HepG2 (cell line): ENCODE data around the gene PALM3. TPM values are rescaled to one million over a fixed set of nuclear protein-coding genes. Genes with fewer than 3 reads are reported as not detected.

Experiments
- BATF2 ChIP-seq: sonication (generic); formaldehyde crosslinking; IDR thresholded peaks from 2 replicates; pipeline ENCODE4 v1.8.0; 2022; ENCODE audit warnings: mild to moderate bottlenecking, missing genetic modification reagents, moderate library complexity
- BCL3 ChIP-seq: sonication (generic); formaldehyde crosslinking; IDR thresholded peaks from 2 replicates; pipeline ENCODE4 v1.5.1; 2020; ENCODE audit warnings: mild to moderate bottlenecking, missing genetic modification reagents, moderate library complexity
- BORCS8-MEF2B ChIP-seq: sonication (generic); formaldehyde crosslinking; IDR thresholded peaks from 2 replicates; pipeline ENCODE4 v1.8.0; 2022; ENCODE audit warnings: mild to moderate bottlenecking, missing genetic modification reagents
- CENPX ChIP-seq: sonication (generic); formaldehyde crosslinking; IDR thresholded peaks from 2 replicates; pipeline ENCODE4 v1.9.0; 2021; ENCODE audit warnings: mild to moderate bottlenecking, missing genetic modification reagents, moderate library complexity
- ETS1 ChIP-seq: sonication (generic); formaldehyde crosslinking; IDR thresholded peaks from 2 replicates; pipeline ENCODE4 v1.4.0; 2020; ENCODE audit warnings: missing genetic modification reagents
- HDAC6 ChIP-seq: fragments of 200-600 bp; sonication (generic); IDR thresholded peaks from 2 replicates; pipeline ENCODE4 v1.7.0; 2017; ENCODE audit warnings: mild to moderate bottlenecking, antibody characterized with exemption, low read length, low read depth
- KLF15 ChIP-seq: sonication (generic); formaldehyde crosslinking; IDR thresholded peaks from 2 replicates; pipeline ENCODE4 v1.8.1; 2023; ENCODE audit warnings: borderline replicate concordance, mild to moderate bottlenecking, inconsistent platforms, missing genetic modification reagents, mixed read lengths
- NFYB ChIP-seq: sonication (generic); formaldehyde crosslinking; IDR thresholded peaks from 2 replicates; pipeline ENCODE4 v1.4.0; 2020; ENCODE audit warnings: missing genetic modification reagents
- NFYC ChIP-seq: IDR thresholded peaks from 2 replicates; pipeline ENCODE4 v1.6.1; 2016; ENCODE audit warnings: missing genetic modification reagents, missing compliant biosample characterization
- PRDM10 ChIP-seq: sonication (generic); formaldehyde crosslinking; IDR thresholded peaks from 2 replicates; pipeline ENCODE4 v1.4.0; 2020; ENCODE audit warnings: low read depth, missing genetic modification reagents
- RBAK ChIP-seq: sonication (generic); formaldehyde crosslinking; IDR thresholded peaks from 2 replicates; pipeline ENCODE4 v1.5.1; 2020; ENCODE audit warnings: mild to moderate bottlenecking, missing genetic modification reagents
- SIN3A ChIP-seq: IDR thresholded peaks from 2 replicates; pipeline ENCODE4 v1.6.1; 2011; ENCODE audit warnings: low read depth, mild to moderate bottlenecking, control low read depth, low read length, borderline replicate concordance
- TEAD2 ChIP-seq: sonication (generic); formaldehyde crosslinking; IDR thresholded peaks from 2 replicates; pipeline ENCODE4 v1.9.0; 2021; ENCODE audit warnings: missing genetic modification reagents
- ZMAT3 ChIP-seq: sonication (generic); formaldehyde crosslinking; conservative IDR thresholded peaks from 2 replicates; pipeline ENCODE4 v1.7.0; 2021; ENCODE audit warnings: missing genetic modification reagents
- ZNF274 ChIP-seq: sonication (generic); formaldehyde crosslinking; IDR thresholded peaks from 2 replicates; pipeline ENCODE4 v1.5.1; 2020; ENCODE audit warnings: mild to moderate bottlenecking, missing genetic modification reagents
- ZNF33B ChIP-seq: sonication (generic); formaldehyde crosslinking; IDR thresholded peaks from 2 replicates; pipeline ENCODE4 v1.5.1; 2020; ENCODE audit warnings: mild to moderate bottlenecking, missing genetic modification reagents
- ZNF446 ChIP-seq: sonication (generic); formaldehyde crosslinking; IDR thresholded peaks from 2 replicates; pipeline ENCODE4 v1.5.0; 2020; ENCODE audit warnings: mild to moderate bottlenecking, missing genetic modification reagents
- ZNF543 ChIP-seq: sonication (generic); formaldehyde crosslinking; IDR thresholded peaks from 2 replicates; pipeline ENCODE4 v1.4.0; 2020; ENCODE audit warnings: mild to moderate bottlenecking, missing genetic modification reagents
- ZNF572 ChIP-seq: sonication (generic); formaldehyde crosslinking; IDR thresholded peaks from 2 replicates; pipeline ENCODE4 v1.5.1; 2020; ENCODE audit warnings: mild to moderate bottlenecking, missing genetic modification reagents
- ZNF597 ChIP-seq: sonication (generic); formaldehyde crosslinking; IDR thresholded peaks from 2 replicates; pipeline ENCODE4 v1.5.0; 2020; ENCODE audit warnings: missing genetic modification reagents
- ZNF784 ChIP-seq: sonication (generic); formaldehyde crosslinking; IDR thresholded peaks from 2 replicates; pipeline ENCODE4 v1.5.1; 2020; ENCODE audit warnings: missing genetic modification reagents, mild to moderate bottlenecking, borderline replicate concordance
- polyA plus RNA-seq, 8 experiments: library from polyadenylated mRNA; depleted of rRNA in 3 of 8; stranded (reverse) in 7 of 8; unstranded in 1 of 8; fragments of >200 nt; fragmentation: Illumina TruSeq in 4 of 8; extraction: Trizol in 4 of 8; gene quantifications; 2 replicates each; pipeline versions ENCODE4 v1.2.1 to v1.2.3, GENCODE V29; 2011 to 2016; ENCODE audit warnings: low read depth in 4 of 8, missing spikeins in 1 of 8, mixed read lengths in 1 of 8; ENCODE audit not compliant: insufficient read depth in 1 of 8
- total RNA-seq, 5 experiments: library from RNA; depleted of rRNA; stranded (reverse); fragments of >200 nt; fragmentation: Illumina TruSeq; extraction: Trizol; gene quantifications; 2 replicates each; pipeline ENCODE4 v1.2.3, GENCODE V29; 2016; ENCODE audit warnings: low read depth in 1 of 5

Gene PALM3
- total and polyA plus RNA-seq, 2 of the 13 experiments (the other 11 are each of a cell fraction or from before 2014, with no cell fraction given) = 0.79 to 2.4 TPM

GRCh38 chr19:14072535-14073260 is 10.8 kb upstream of the PALM3 start, which contains the start of gene MISP3 (continued):
- no peak for TF ChIP-seq ZNF784 (CRISPR knock-in tag)
- no peak for TF ChIP-seq NFYC (CRISPR knock-in tag)
- 0 out of 2 replicates have a peak, but pooled peaks have one; percentile 50 for TF ChIP-seq ZNF543
- no peak for TF ChIP-seq ZMAT3 (CRISPR knock-in tag)
- TF ChIP-seq PRDM10 = no peak
- TF ChIP-seq CENPX (CRISPR knock-in tag) = no peak
- TF ChIP-seq ETS1 (CRISPR knock-in tag) = no peak
- TF ChIP-seq BCL3 (CRISPR knock-in tag) = 0 out of 2 replicates have a peak, but pooled peaks have one; percentile 14
- TF ChIP-seq ZNF33B (CRISPR knock-in tag) = 0 out of 2 replicates have a peak, but pooled peaks have one; percentile 18
- TF ChIP-seq BATF2 = 0 out of 2 replicates have a peak, but pooled peaks have one; percentile 2
- no peak for TF ChIP-seq HDAC6
- TF ChIP-seq RBAK = no peak
- peak; percentile 82 for TF ChIP-seq ZNF446 (CRISPR knock-in tag)
- no peak for TF ChIP-seq BORCS8-MEF2B (CRISPR knock-in tag)
- TF ChIP-seq KLF15 (CRISPR knock-in tag) = no peak
- no peak for TF ChIP-seq NFYB (CRISPR knock-in tag)
- TF ChIP-seq SIN3A = no peak
- no peak for TF ChIP-seq ZNF597 (CRISPR knock-in tag)
- TF ChIP-seq TEAD2 = no peak
- TF ChIP-seq ZNF274 (CRISPR knock-in tag) = 0 out of 2 replicates have a peak, but pooled peaks have one; percentile 42
- no peak for TF ChIP-seq ZNF572 (CRISPR knock-in tag)
